Muscle layer of duodenum (tissue), 2 donors: ENCODE data around the gene CACUL1.

ENCODE experiments used
- H3K27ac ChIP-seq: one replicate; pipeline ENCODE4 v1.7.0; 2013; ENCODE audit warnings: mild to moderate bottlenecking, low read length
- H3K27me3 ChIP-seq: one replicate; pipeline ENCODE4 v1.7.0; 2013; ENCODE audit warnings: low read depth, mild to moderate bottlenecking, control low read depth, low read length
- H3K36me3 ChIP-seq, 2 donors: one replicate each; pipeline ENCODE4 v1.7.0; 2013; ENCODE audit warnings: low read length in 2 of 2, control low read depth in 1 of 2, mild to moderate bottlenecking in 1 of 2; ENCODE audit not compliant: insufficient read depth in 2 of 2, control insufficient read depth in 1 of 2
- H3K4me1 ChIP-seq, 2 donors: one replicate each; pipeline ENCODE4 v1.7.0; 2013; ENCODE audit warnings: low read length in 2 of 2, mild to moderate bottlenecking in 2 of 2, control low read depth in 1 of 2, moderate library complexity in 1 of 2; ENCODE audit not compliant: insufficient read depth in 2 of 2, control insufficient read depth in 1 of 2
- H3K4me3 ChIP-seq, 2 donors: one replicate each; pipeline ENCODE4 v1.7.0; 2013; ENCODE audit warnings: low read length in 2 of 2, low read depth in 1 of 2, mild to moderate bottlenecking in 1 of 2
- H3K9me3 ChIP-seq, 2 donors: one replicate each; pipeline ENCODE4 v1.7.0; 2013; ENCODE audit warnings: low read length in 2 of 2, control low read depth in 1 of 2, mild to moderate bottlenecking in 1 of 2; ENCODE audit not compliant: control insufficient read depth in 1 of 2
- donor health status: healthy.

CACUL1 gene

DNA sequence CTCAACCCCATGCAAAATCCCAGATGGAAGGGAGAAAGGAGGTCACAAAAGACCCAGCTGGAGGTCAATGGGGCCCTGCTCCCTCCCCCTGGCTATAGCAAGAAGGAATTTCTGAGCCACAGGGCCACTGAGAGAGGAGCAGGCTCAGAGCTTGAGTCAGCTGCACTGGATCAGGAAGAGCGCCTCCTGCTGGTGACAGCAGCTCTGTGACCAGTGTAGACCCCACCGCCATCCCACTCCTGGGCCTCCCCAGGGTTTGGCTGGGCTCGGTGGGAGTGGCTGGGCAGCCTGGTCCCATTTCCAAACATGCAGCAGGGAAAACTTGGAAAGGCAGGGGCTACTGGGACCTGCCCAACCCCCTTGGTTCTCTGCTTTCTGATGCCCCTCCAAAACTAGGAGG is 127.8 kb downstream of the CACUL1 start:
- Histone ChIP-seq H3K4me1 (no peaks in the 10 kb centered on the region), H3K36me3 (no peaks in the 10 kb centered on the region), H3K27ac (no peak overlapping the region), H3K9me3 (no peaks in the 10 kb centered on the region), H3K27me3 (no peaks in the 10 kb centered on the region), H3K4me3 (no peak overlapping the region)
